B cell (primary cell): Measurements from ENCODE around the gene ANTXR1. TPM values are rescaled to one million over a fixed set of nuclear protein-coding genes. Genes with fewer than 3 reads are reported as not detected.

Experiments
- ATAC-seq: fragments of 200-7000 bp; cut with Tn5 transposase; one replicate; pipeline ENCODE4 v1.10.0; 2021; ENCODE audit warnings: low read depth, mild to moderate bottlenecking, moderate number of reproducible peaks, moderate library complexity
- CTCF ChIA-PET: fragments of 350-600 bp; sonication (Branson Sonifier 250); formaldehyde crosslinking; loops from one replicate; lab custom pipeline; 2021; ENCODE audit warnings: antibody characterized with exemption, inconsistent platforms; lab: Charles Lee
- POLR2A ChIA-PET: fragments of 350-600 bp; sonication (Branson Sonifier 250); formaldehyde crosslinking; loops from one replicate; lab custom pipeline; 2021; ENCODE audit warnings: antibody characterized with exemption; lab: Charles Lee
- DNase-seq: peaks from one replicate; pipeline ENCODE4 v3.0.0; 2013
- H2AFZ ChIP-seq: 2 replicates; pipeline ENCODE4 v1.6.1; 2012; ENCODE audit warnings: mild to moderate bottlenecking, low read depth, low read length; ENCODE audit not compliant: insufficient read depth, poor library complexity, severe bottlenecking
- H3K27ac ChIP-seq, 2 donors: 1 replicate in 1 of 2; 2 replicates in 1 of 2; pipeline ENCODE4 v1.5.1; 2012 to 2013; ENCODE audit warnings: low read length in 2 of 2, mild to moderate bottlenecking in 2 of 2, moderate library complexity in 1 of 2
- H3K27me3 ChIP-seq, 4 experiments: fragments of 200-600 bp in 1 of 4; sonication (generic) in 1 of 4; replicated peaks in 1 of 4; 1 replicate in 2 of 4; 2 replicates in 2 of 4; pipeline versions ENCODE4 v1.6.1 to v1.7.0; 2013 to 2016; ENCODE audit warnings: low read length in 3 of 4, mild to moderate bottlenecking in 2 of 4, mixed read lengths in 1 of 4, moderate library complexity in 1 of 4; ENCODE audit not compliant: insufficient read depth in 4 of 4, control insufficient read depth in 3 of 4; ENCODE audit errors: control extremely low read depth in 1 of 4
- H3K36me3 ChIP-seq, 2 experiments: replicated peaks in 1 of 2; 1 replicate in 1 of 2; 2 replicates in 1 of 2; pipeline versions ENCODE4 v1.6.1 to v1.7.1; 2013; ENCODE audit warnings: low read length in 1 of 2; ENCODE audit not compliant: insufficient read depth in 2 of 2, control insufficient read depth in 1 of 2; ENCODE audit errors: control extremely low read depth in 1 of 2, extremely low read depth in 1 of 2
- H3K4me1 ChIP-seq, 2 donors: fragments of 200-600 bp in 1 of 2; sonication (generic) in 1 of 2; 1 replicate in 1 of 2; 2 replicates in 1 of 2; pipeline versions ENCODE4 v1.5.1 to v1.6.1; 2013 to 2017; ENCODE audit warnings: low read length in 2 of 2; ENCODE audit not compliant: control insufficient read depth in 2 of 2, insufficient read depth in 2 of 2
- H3K4me2 ChIP-seq: replicated peaks from 2 replicates; pipeline ENCODE3; 2012; ENCODE audit warnings: mild to moderate bottlenecking, low read depth, low read length; ENCODE audit not compliant: poor library complexity, severe bottlenecking
- H3K4me3 ChIP-seq, 5 experiments: fragments of 200-600 bp in 1 of 5; sonication (generic) in 1 of 5; 1 replicate in 3 of 5; 2 replicates in 2 of 5; pipeline versions ENCODE4 v1.5.1 to v1.7.0; 2011 to 2016; ENCODE audit warnings: low read length in 4 of 5, mild to moderate bottlenecking in 4 of 5, low read depth in 2 of 5, control low read depth in 1 of 5, moderate library complexity in 1 of 5; ENCODE audit not compliant: insufficient read depth in 1 of 5; ENCODE audit errors: control extremely low read depth in 1 of 5, extremely low read depth in 1 of 5
- H3K79me2 ChIP-seq: fragments of 200-600 bp; sonication (generic); one replicate; pipeline ENCODE4 v1.6.0; 2016; ENCODE audit warnings: low read length; ENCODE audit not compliant: control insufficient read depth, insufficient read depth
- H3K9ac ChIP-seq: fragments of 200-600 bp; sonication (generic); 2 replicates; pipeline ENCODE4 v1.6.1; 2017; ENCODE audit warnings: mild to moderate bottlenecking, low read length, moderate library complexity
- H3K9me3 ChIP-seq, 3 donors: one replicate each; pipeline versions ENCODE4 v1.6.1 to v1.7.1; 2013; ENCODE audit warnings: low read length in 2 of 3; ENCODE audit not compliant: control insufficient read depth in 2 of 3, insufficient read depth in 1 of 3; ENCODE audit errors: control extremely low read depth in 1 of 3
- H4K20me1 ChIP-seq: 2 replicates; pipeline ENCODE4 v1.6.0; 2012; ENCODE audit warnings: mild to moderate bottlenecking, low read length; ENCODE audit not compliant: insufficient read depth, control insufficient read depth, poor library complexity, severe bottlenecking
- H3K27ac Mint-ChIP-seq: one replicate; pipeline ENCODE4 v1.8.0; 2021; ENCODE audit warnings: mixed read lengths
- H3K27me3 Mint-ChIP-seq: one replicate; pipeline ENCODE4 v1.8.0; 2021; ENCODE audit warnings: mixed read lengths
- H3K4me1 Mint-ChIP-seq: one replicate; pipeline ENCODE4 v1.8.0; 2021; ENCODE audit warnings: mixed read lengths
- H3K4me3 Mint-ChIP-seq: one replicate; pipeline ENCODE4 v1.8.0; 2021; ENCODE audit warnings: mixed read lengths
- H3K9me3 Mint-ChIP-seq: one replicate; pipeline ENCODE4 v1.8.0; 2022; ENCODE audit warnings: mixed read lengths; ENCODE audit not compliant: insufficient read depth
- EZH2 ChIP-seq: IDR thresholded peaks from 2 replicates; pipeline ENCODE4 v1.6.1; 2012; ENCODE audit warnings: borderline replicate concordance, low read depth, mild to moderate bottlenecking, moderate library complexity, low read length; ENCODE audit not compliant: insufficient read depth, poor library complexity, severe bottlenecking
- WGBS: methylation state at CpG from one replicate; pipeline ENCODE4 v1.1.5; 2013; ENCODE audit warnings: missing lambda C conversion rate; ENCODE audit not compliant: insufficient coverage; 5-methylcytosine and 5-hydroxymethylcytosine counted together
- intact Hi-C: fragments of 100-400 bp; cut with micrococcal nuclease; formaldehyde crosslinking; loops from one replicate; pipeline ENCODE4 v1.10.0; 2022
- polyA plus RNA-seq: library from polyadenylated mRNA; depleted of rRNA; stranded (reverse); fragments of >200 nt; gene quantifications from 2 replicates; pipeline ENCODE4 v1.2.3, GENCODE V29; 2012
- total RNA-seq, 2 donors: library from RNA; stranded (reverse); fragments of 120-200 nt in 1 of 2; gene quantifications; 1 replicate in 1 of 2; 2 replicates in 1 of 2; pipeline versions ENCODE4 v1.2.3 to v1.2.4, GENCODE V29; 2013 to 2022
- TF ChIP-seq, protein P1 (sequence below): fragments of 200-600 bp; IDR thresholded peaks from one replicate; pipeline ENCODE4 v1.8.0; 2022; ENCODE audit warnings: antibody characterized with exemption, mild to moderate bottlenecking

ANTXR1 gene
- total and polyA plus RNA-seq, 2 donors (not counting 1 experiment from before 2014, with no cell fraction given): not detected

DNA sequence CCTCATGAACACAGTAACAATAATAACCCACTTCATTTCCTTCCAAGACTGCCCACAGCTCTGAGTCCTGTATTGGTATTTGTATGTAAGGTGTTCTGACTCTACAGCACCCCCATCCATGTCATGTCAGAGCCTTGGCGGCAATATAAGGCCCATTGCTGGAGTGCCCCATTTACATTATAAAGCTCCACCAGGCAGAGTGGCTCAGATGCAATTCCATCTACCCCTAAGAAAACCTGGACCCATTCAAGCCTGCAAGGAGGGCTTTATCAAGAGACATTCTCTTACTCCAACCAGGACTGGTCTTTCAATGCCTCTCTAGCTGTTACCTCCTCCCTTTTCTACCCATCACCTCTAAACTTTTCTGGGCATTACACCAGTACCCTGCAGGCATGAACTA, 101.6 kb downstream of the ANTXR1 start:
- Mint-ChIP-seq H3K4me1 (no peaks in the 10 kb centered on the region), H3K9me3 (no peaks in the 10 kb centered on the region), H3K27me3 (peaks cover 3% of the 10 kb centered on the region), H3K4me3 (no peak overlapping the region), H3K27ac (no peak overlapping the region)
- Histone ChIP-seq H2AFZ (no peak overlapping the region), H3K36me3 (no peaks in the 10 kb centered on the region), H3K9ac (no peak overlapping the region), H3K79me2 (no peaks in the 10 kb centered on the region), H3K4me1 (no peaks in the 10 kb centered on the region), H3K27me3 (no peaks in the 10 kb centered on the region), H3K4me2 (no peak overlapping the region), H4K20me1 (no peaks in the 10 kb centered on the region), H3K4me3 (no peak overlapping the region), H3K27ac (no peak overlapping the region), H3K9me3 (no peaks in the 10 kb centered on the region)
- ChIA-PET POLR2A (no interaction called here), CTCF (no interaction called here)
- TF ChIP-seq, protein P1, sequence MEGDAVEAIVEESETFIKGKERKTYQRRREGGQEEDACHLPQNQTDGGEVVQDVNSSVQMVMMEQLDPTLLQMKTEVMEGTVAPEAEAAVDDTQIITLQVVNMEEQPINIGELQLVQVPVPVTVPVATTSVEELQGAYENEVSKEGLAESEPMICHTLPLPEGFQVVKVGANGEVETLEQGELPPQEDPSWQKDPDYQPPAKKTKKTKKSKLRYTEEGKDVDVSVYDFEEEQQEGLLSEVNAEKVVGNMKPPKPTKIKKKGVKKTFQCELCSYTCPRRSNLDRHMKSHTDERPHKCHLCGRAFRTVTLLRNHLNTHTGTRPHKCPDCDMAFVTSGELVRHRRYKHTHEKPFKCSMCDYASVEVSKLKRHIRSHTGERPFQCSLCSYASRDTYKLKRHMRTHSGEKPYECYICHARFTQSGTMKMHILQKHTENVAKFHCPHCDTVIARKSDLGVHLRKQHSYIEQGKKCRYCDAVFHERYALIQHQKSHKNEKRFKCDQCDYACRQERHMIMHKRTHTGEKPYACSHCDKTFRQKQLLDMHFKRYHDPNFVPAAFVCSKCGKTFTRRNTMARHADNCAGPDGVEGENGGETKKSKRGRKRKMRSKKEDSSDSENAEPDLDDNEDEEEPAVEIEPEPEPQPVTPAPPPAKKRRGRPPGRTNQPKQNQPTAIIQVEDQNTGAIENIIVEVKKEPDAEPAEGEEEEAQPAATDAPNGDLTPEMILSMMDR: no peak
- no peak for TF ChIP-seq EZH2
- ATAC-seq: no peak
- intact Hi-C loops: no loop called here
- DNase-seq: no peak
- WGBS: 86% methylated on average over 1 of the region's 1 CpG

DNA sequence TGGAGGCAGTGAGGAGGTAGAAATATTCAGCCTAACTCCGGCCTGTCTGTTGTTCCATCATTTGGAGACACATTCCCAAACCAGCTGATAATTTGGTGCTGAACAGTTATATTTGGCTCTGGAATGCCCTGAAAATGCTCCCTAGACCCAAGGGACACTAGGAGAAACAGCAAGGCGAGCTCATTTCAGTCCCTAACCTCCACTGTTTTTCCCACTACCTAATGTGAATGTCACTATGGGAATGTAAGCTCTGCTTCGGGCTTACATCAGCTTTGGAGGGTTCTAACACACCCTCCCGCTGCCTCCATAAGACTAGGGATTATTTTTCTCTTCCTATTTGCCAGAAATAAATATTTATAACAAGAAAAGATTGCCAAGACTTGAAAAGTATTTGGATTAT, 103.5 kb downstream of the ANTXR1 start:
- Histone ChIP-seq H2AFZ (no peak overlapping the region), H3K4me1 (no peaks in the 10 kb centered on the region), H3K9me3 (no peaks in the 10 kb centered on the region), H3K79me2 (no peaks in the 10 kb centered on the region), H4K20me1 (no peaks in the 10 kb centered on the region), H3K4me2 (no peak overlapping the region), H3K4me3 (no peak overlapping the region), H3K27me3 (no peaks in the 10 kb centered on the region), H3K27ac (no peak overlapping the region), H3K36me3 (no peaks in the 10 kb centered on the region), H3K9ac (no peak overlapping the region)
- no peaks in the 10 kb centered on the region for H3K9me3 Mint-ChIP-seq
- no peak for DNase-seq
- ChIA-PET POLR2A (no interaction called here), CTCF (no interaction called here)
- ATAC-seq: no peak
- TF ChIP-seq, protein P1: no peak
- TF ChIP-seq EZH2: no peak
- H3K27me3 Mint-ChIP-seq: peaks cover 3% of the 10 kb centered on the region
- intact Hi-C loops: no loop called here
- H3K4me1 Mint-ChIP-seq: no peaks in the 10 kb centered on the region
- H3K27ac Mint-ChIP-seq: no peak overlapping the region
- H3K4me3 Mint-ChIP-seq: no peak overlapping the region
- WGBS: no CpG with 5 or more reads among the region's 4 CpGs
